AG10803 (cell line): Measurements from ENCODE around the gene PCMT1.

Experiments used
- DNase-seq: peaks from one replicate; pipeline ENCODE4 v3.0.0; 2010; ENCODE audit warnings: low read depth
- H3K4me3 ChIP-seq: 2 replicates; pipeline ENCODE4 v1.5.1; 2011; ENCODE audit warnings: mild to moderate bottlenecking, low read length, control low read depth
- TF ChIP-seq, protein P1 (sequence below): conservative IDR thresholded peaks from 2 replicates; pipeline ENCODE4 v1.5.1; 2011; ENCODE audit warnings: mild to moderate bottlenecking, low read length, control low read depth, inconsistent platforms

PCMT1 gene

GRCh38 chr6:149860513-149860833 lies 110.9 kb downstream of the PCMT1 start:
- no peak overlapping the region for H3K4me3 ChIP-seq
- TF ChIP-seq, protein P1, sequence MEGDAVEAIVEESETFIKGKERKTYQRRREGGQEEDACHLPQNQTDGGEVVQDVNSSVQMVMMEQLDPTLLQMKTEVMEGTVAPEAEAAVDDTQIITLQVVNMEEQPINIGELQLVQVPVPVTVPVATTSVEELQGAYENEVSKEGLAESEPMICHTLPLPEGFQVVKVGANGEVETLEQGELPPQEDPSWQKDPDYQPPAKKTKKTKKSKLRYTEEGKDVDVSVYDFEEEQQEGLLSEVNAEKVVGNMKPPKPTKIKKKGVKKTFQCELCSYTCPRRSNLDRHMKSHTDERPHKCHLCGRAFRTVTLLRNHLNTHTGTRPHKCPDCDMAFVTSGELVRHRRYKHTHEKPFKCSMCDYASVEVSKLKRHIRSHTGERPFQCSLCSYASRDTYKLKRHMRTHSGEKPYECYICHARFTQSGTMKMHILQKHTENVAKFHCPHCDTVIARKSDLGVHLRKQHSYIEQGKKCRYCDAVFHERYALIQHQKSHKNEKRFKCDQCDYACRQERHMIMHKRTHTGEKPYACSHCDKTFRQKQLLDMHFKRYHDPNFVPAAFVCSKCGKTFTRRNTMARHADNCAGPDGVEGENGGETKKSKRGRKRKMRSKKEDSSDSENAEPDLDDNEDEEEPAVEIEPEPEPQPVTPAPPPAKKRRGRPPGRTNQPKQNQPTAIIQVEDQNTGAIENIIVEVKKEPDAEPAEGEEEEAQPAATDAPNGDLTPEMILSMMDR, result no peak
- DNase-seq, result no peak
